PFSK-1 (cell line): Measurements from ENCODE around the gene CATSPERB.

Experiments
- FOXP2 ChIP-seq: optimal IDR thresholded peaks from 2 replicates; pipeline ENCODE3; 2011; ENCODE audit warnings: borderline replicate concordance, control low read depth, inconsistent platforms; ENCODE audit not compliant: insufficient read depth; ENCODE audit errors: extremely low read length, extremely low read depth
- POLR2AphosphoS5 ChIP-seq: IDR thresholded peaks from 2 replicates; pipeline ENCODE4 v1.6.1; 2012; ENCODE audit warnings: low read depth, mild to moderate bottlenecking, control low read depth, low read length, moderate library complexity
- REST ChIP-seq, 2 experiments: IDR thresholded peaks; 2 replicates each; pipeline versions ENCODE4 v1.6.1 to v1.8.0; 2011 to 2012; ENCODE audit warnings: low read depth in 2 of 2, low read length in 2 of 2, control low read depth in 1 of 2, inconsistent platforms in 1 of 2, mild to moderate bottlenecking in 1 of 2, moderate library complexity in 1 of 2; ENCODE audit not compliant: insufficient read depth in 1 of 2
- SIN3A ChIP-seq: IDR thresholded peaks from 2 replicates; pipeline ENCODE4 v1.6.1; 2012; ENCODE audit warnings: mild to moderate bottlenecking, low read length, moderate library complexity, borderline replicate concordance; ENCODE audit not compliant: insufficient read depth
- TAF1 ChIP-seq: IDR thresholded peaks from 2 replicates; pipeline ENCODE4 v1.6.1; 2012; ENCODE audit warnings: low read length, control low read depth, borderline replicate concordance; ENCODE audit not compliant: insufficient read depth

CATSPERB gene

GRCh38 chr14:91609161-91609560 lies 122.7 kb downstream of the CATSPERB start:
- TF ChIP-seq REST (IDR thresholded peaks at IDR 0.05; ENCODE audit: insufficient read depth in 1 of 2, low read depth in 2 of 2, low read length in 2 of 2) (no peak), POLR2AphosphoS5 (no peak), SIN3A (no peak), TAF1 (no peak), FOXP2 (no peak)

DNA sequence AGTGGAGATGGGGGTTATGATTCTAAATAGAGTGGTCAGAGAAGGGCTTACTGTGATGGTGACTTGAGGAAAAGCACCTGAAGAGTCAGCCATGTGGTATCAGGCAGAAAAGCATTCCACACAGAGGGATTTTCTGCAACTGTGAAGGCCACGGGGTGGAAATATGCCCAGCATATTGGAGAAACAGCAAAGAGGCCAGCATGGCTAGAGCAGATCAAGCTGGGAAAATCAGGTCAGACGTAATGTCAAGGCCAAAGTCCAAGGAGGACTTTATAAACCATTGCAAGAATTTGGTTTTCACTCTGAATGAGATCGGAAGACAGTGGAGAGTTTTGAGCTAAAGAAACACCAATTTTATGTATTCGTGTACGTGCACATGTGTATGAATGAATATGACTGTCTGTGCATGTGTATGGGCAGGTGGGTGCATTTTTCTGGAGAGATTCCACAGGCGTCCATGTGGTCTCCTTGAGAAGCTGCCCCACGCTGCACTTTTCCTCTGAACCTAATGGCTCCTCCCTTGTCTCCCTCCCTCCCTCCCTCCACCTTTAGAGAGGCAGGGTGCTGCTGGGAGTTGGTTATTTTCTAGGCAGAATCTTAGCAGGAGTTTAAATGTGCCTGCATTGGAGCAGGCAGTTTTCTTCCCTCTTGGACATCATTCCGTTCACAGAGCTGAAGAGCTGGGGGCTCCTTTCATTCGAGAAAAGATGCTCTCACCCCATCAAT lies 124.4 kb downstream of the CATSPERB start:
- TF ChIP-seq TAF1 (no peak), REST (IDR thresholded peaks at IDR 0.05; ENCODE audit: insufficient read depth in 1 of 2, low read depth in 2 of 2, low read length in 2 of 2) (no peak), POLR2AphosphoS5 (no peak), SIN3A (no peak), FOXP2 (no peak)

DNA sequence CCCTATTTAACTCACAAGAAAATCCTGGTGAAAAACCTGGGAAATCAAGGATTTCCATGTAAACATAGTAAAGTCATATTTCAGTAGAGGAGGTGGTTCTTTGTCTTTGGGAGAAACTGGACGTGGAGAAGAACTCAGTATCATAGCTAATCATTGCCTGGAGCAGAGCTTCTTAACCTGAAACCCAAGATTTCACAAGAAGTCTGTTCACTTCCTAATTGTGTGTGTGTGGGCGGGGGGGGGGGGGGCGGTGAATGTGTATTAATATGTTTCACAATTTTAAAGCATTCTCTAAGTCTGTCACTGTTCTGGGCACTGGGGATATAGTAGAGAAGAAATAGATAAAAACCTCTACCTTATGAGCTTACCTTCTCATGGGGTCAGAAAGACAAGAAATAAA lies 125.0 kb downstream of the CATSPERB start:
- TF ChIP-seq POLR2AphosphoS5 (no peak), REST (IDR thresholded peaks at IDR 0.05; ENCODE audit: insufficient read depth in 1 of 2, low read depth in 2 of 2, low read length in 2 of 2) (no peak)

DNA sequence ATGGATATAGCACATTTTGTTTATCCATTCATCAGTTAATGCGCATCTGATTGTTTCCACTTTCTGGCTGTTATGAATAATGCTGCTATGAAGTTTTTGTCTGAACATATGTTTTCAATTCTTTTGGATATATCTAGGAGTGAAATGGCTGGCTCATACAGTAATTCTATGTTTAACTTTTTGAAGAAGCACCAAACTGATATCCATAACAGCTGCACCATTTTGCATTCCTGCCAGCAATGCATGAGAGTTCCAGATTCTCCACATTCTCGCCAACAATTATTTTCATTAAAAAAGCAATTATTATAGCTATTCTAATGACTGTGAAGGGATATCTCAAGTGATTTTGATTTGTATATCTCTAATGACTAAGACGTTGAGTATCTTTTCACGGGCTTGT lies 131.9 kb downstream of the CATSPERB start:
- no peak for TF ChIP-seq TAF1
- no peak for TF ChIP-seq SIN3A
- TF ChIP-seq REST (IDR thresholded peaks at IDR 0.05; ENCODE audit: insufficient read depth in 1 of 2, low read depth in 2 of 2, low read length in 2 of 2), result no peak
- no peak for TF ChIP-seq POLR2AphosphoS5
- no peak for TF ChIP-seq FOXP2

- no peak for TF ChIP-seq FOXP2
- no peak for TF ChIP-seq TAF1
- TF ChIP-seq REST (IDR thresholded peaks at IDR 0.05; ENCODE audit: insufficient read depth in 1 of 2, low read depth in 2 of 2, low read length in 2 of 2), result no peak
- TF ChIP-seq SIN3A, result no peak
Observed at GRCh38 chr14:91595736-91596135, 136.2 kb downstream of the CATSPERB start.
